GM20000 (cell line): Measurements from ENCODE around the gene TKT.

Source experiments
- DNase-seq: peaks from one replicate; pipeline ENCODE4 v3.0.0; 2012; ENCODE audit warnings: low spot score
- TF ChIP-seq, protein P1 (sequence below): IDR thresholded peaks from 2 replicates; pipeline ENCODE4 v1.5.1; 2012; ENCODE audit warnings: mild to moderate bottlenecking, control low read depth; ENCODE audit errors: extremely low read depth, missing control alignments

The TKT gene

DNA sequence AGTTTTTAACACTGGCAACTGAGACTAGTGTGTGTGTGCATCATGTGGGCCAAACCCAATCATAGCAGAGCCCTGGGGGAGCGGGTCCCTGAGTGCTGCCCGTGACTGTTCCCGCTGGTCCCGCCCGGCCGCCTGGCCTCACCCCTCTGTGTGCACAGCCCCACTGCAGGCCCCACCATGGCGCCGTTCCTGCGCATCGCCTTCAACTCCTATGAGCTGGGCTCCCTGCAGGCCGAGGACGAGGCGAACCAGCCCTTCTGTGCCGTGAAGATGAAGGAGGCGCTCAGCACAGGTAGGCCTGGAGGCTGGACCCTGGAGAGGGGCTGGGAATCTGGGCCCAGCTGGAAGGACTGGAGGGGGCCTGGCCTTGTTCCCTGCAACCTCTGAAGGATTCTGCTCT, 77.6 kb downstream of the TKT start:
- TF ChIP-seq, protein P1, sequence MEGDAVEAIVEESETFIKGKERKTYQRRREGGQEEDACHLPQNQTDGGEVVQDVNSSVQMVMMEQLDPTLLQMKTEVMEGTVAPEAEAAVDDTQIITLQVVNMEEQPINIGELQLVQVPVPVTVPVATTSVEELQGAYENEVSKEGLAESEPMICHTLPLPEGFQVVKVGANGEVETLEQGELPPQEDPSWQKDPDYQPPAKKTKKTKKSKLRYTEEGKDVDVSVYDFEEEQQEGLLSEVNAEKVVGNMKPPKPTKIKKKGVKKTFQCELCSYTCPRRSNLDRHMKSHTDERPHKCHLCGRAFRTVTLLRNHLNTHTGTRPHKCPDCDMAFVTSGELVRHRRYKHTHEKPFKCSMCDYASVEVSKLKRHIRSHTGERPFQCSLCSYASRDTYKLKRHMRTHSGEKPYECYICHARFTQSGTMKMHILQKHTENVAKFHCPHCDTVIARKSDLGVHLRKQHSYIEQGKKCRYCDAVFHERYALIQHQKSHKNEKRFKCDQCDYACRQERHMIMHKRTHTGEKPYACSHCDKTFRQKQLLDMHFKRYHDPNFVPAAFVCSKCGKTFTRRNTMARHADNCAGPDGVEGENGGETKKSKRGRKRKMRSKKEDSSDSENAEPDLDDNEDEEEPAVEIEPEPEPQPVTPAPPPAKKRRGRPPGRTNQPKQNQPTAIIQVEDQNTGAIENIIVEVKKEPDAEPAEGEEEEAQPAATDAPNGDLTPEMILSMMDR: no peak
- no peak for DNase-seq

DNA sequence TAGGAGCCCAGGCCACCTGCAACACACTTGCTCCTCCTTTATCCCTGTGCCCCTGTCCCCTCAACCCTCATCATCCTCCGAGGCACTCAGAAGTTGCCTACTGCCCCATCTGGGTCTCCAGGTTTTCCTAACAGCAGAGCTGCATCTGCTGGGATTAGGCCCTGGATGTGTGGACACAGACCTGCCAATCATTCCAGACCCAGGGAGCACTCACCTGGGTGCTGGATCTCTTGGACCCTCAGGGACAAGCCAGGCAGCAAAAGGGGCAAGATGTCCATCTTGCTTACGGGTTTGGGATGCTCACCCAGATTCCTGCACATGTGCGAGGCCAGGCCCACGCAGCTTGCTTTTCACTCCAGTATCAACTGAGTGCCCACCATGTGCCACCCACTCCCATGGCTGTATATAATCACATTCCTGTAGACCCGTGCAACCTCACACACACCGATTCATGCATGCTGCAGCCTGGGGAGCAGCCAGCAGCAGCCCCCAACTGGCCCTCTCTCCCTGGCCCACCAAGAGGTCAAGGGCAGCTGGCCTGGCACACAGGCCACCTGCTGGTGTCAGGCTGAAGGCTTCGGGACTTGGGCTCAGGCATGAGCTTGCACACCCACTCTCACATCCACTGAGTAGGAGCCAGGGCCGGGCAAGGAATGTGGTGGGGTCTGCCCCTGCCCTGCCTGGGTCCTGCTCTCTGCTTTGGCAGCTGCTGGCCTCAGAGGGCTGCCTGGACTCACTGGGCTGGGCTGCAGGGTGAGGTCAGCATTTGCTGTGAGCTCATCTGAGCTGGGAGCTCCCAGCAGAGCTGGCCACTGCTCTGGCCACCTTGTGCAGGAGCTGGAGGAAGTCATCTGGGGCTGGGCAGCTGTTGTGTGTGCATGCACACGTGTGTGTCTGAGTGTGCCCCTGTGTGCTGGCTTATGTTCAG, 79.9 kb downstream of the TKT start:
- TF ChIP-seq, protein P1: no peak
- no peak for DNase-seq
